Small intestine (tissue), 7 donors: Measurements from ENCODE around the gene SLIT3. TPM values are rescaled to one million over a fixed set of nuclear protein-coding genes. Genes with fewer than 3 reads are reported as not detected.

Experiments
- DNase-seq, 2 donors: peaks; one replicate each; pipeline versions ENCODE4 v3.0.0 to v3.0.0-alpha.2; 2013
- FAIRE-seq: peaks from 2 replicates; lab custom pipeline; 2012; peaks lifted over from hg19 to GRCh38; lab: Jason Lieb, UNC
- H3K27ac ChIP-seq, 3 donors: one replicate each; pipeline ENCODE4 v1.5.1; 2013; ENCODE audit warnings: low read length in 2 of 3, mild to moderate bottlenecking in 2 of 3, control low read depth in 1 of 3, inconsistent platforms in 1 of 3, low read depth in 1 of 3, moderate library complexity in 1 of 3
- H3K27me3 ChIP-seq, 3 donors: one replicate each; pipeline ENCODE4 v1.6.1; 2013; ENCODE audit warnings: low read length in 3 of 3, inconsistent platforms in 1 of 3; ENCODE audit not compliant: control insufficient read depth in 3 of 3, insufficient read depth in 3 of 3
- H3K36me3 ChIP-seq, 3 donors: one replicate each; pipeline ENCODE4 v1.6.1; 2013; ENCODE audit warnings: low read length in 3 of 3, inconsistent platforms in 1 of 3, low read depth in 1 of 3, mild to moderate bottlenecking in 1 of 3, moderate library complexity in 1 of 3; ENCODE audit not compliant: control insufficient read depth in 3 of 3, insufficient read depth in 2 of 3
- H3K4me1 ChIP-seq, 3 donors: one replicate each; pipeline ENCODE4 v1.6.1; 2013; ENCODE audit warnings: low read length in 2 of 3, inconsistent platforms in 1 of 3, low read depth in 1 of 3, mild to moderate bottlenecking in 1 of 3, moderate library complexity in 1 of 3; ENCODE audit not compliant: control insufficient read depth in 3 of 3, insufficient read depth in 2 of 3
- H3K4me3 ChIP-seq, 3 donors: one replicate each; pipeline ENCODE4 v1.5.1; 2013; ENCODE audit warnings: low read length in 3 of 3, control low read depth in 1 of 3, inconsistent platforms in 1 of 3, low read depth in 1 of 3, mild to moderate bottlenecking in 1 of 3, moderate library complexity in 1 of 3
- H3K9me3 ChIP-seq, 2 donors: one replicate each; pipeline ENCODE4 v1.6.1; 2013; ENCODE audit warnings: low read depth in 1 of 2, low read length in 1 of 2; ENCODE audit not compliant: control insufficient read depth in 2 of 2, insufficient read depth in 1 of 2
- WGBS, 3 donors: extraction: QIAGEN DNeasy Blood & Tissue Kit; methylation state at CpG; one replicate each; pipeline ENCODE4 v1.1.7; 2013; 5-methylcytosine and 5-hydroxymethylcytosine counted together
- polyA plus RNA-seq, 4 donors: library from polyadenylated mRNA; stranded (reverse) in 3 of 4; unstranded in 1 of 4; fragments of 200-250 nt in 3 of 4; fragments of 120-200 nt in 1 of 4; gene quantifications; one replicate each; pipeline versions ENCODE4 v1.2.1 to v1.2.3, GENCODE V29; 2013
- donor health status: healthy with polysubstance abuse.
- donor health status: control.
- donor health status: control.
- donor health status: Bipolar disorder and iron deficiency.
- donor health status: healthy.

SLIT3 gene
- polyA plus RNA-seq, 4 donors, result 0.27 to 5.5 (median 5.3) TPM; not detected in 1

DNA sequence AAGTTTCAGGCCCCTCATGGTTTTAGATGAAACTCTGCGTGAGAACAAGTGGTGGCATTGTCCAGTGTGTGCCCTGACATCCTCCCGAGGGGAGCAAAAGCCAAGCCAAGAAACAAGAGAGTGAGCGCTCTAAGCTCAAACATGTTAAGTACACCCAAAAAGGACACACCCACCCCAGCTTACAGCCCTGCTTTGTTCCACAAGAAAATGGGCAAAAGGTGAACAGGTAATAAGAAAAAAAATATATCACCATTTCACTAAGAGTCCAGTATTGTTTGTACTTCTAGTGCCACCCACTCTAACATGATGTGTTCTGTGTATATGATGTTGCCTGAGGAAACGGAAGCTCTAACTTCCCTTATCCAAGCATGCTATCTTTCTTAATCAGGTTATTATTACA, 278.2 kb downstream of the SLIT3 start:
- no peaks in the 10 kb centered on the region for H3K36me3 ChIP-seq
- FAIRE-seq (no peak), DNase-seq (no peak)
- 62 to 84% (median 73%) methylated on average over 4 of the region's 4 CpGs for WGBS, 3 donors
- H3K27ac ChIP-seq, result no peak overlapping the region
- peaks cover 0 to 5% (median 2%) of the 10 kb centered on the region in 3 donors for H3K27me3 ChIP-seq
- H3K4me1 ChIP-seq, result no peaks in the 10 kb centered on the region
- no peak overlapping the region for H3K4me3 ChIP-seq
- H3K9me3 ChIP-seq, result peaks cover 0 to 2% of the 10 kb centered on the region in 2 donors

DNA sequence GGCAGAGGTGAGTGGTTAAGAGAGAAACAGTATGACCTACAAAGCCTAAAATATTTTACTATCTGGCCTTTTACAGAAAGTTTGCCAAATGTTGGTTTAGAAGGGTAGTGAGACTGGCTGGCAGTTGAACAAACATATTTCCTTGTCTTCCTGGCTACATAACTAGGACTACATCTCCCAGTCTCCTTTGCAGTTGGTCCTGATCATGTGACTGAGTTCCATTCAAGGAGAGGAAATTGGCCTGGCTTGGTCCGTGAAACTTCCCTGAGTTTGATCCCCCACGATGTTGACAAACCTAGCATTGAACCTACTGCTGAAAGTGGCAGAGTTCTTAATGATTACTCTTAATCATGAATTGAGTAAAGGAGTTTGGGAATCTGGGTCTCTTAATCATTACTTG, 280.8 kb downstream of the SLIT3 start:
- FAIRE-seq (no peak), DNase-seq (peak; percentile 25 to 49)
- Histone ChIP-seq H3K4me1 (no peaks in the 10 kb centered on the region), H3K27ac (no peak overlapping the region), H3K36me3 (no peaks in the 10 kb centered on the region), H3K9me3 (no peaks in the 10 kb centered on the region), H3K27me3 (peaks cover 0 to 5% (median 2%) of the 10 kb centered on the region in 3 donors), H3K4me3 (no peak overlapping the region)
- WGBS, 3 donors, result 17 to 30% (median 29%) methylated on average over 2 of the region's 2 CpGs

DNA sequence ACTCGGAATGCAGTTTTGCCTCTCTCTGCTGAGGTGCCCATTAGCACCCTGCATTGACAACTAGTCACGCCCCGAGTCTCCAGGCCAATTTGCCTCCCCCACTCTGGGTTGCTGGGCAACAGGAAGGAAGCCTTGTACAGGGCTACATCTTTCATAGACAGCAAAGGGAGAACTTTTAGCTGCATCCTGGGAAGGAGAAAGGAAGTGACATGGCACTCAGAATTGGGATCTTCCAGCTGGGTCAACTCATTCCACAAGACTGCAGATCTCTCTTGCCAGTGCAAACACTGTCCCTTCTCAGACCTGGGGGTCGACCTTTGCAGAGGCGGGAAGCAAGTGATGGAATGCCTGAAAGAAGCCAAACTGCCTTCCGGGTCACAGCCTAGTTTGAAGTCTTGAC, 282.0 kb downstream of the SLIT3 start:
- Histone ChIP-seq H3K4me1 (no peaks in the 10 kb centered on the region), H3K27ac (no peak overlapping the region), H3K27me3 (peaks cover 0 to 5% (median under 1%) of the 10 kb centered on the region in 3 donors), H3K9me3 (no peaks in the 10 kb centered on the region), H3K36me3 (no peaks in the 10 kb centered on the region), H3K4me3 (no peak overlapping the region)
- 37 to 56% (median 49%) methylated on average over 6 of the region's 6 CpGs for WGBS, 3 donors
- FAIRE-seq (no peak), DNase-seq (no peak)

DNA sequence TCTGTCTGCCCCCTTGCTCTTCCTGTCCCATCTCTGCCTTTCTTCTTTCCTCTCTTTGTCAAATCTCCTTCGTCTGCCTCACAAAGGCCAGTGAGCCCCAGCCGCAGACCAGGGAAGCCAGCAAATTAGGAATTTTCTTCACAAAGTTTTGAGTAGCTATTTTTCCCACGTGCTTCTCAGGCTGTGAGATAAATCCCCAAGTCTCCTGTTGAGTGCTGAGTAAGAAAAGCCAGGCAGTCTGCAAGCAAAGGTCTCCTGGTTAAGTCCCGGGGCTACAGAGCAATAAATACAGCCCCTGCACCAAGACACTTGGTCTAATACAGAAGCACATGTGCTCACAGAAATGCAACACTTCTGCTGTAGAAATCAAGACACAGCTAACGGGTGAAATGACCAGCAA, 284.9 kb downstream of the SLIT3 start:
- H3K9me3 ChIP-seq, result no peaks in the 10 kb centered on the region
- WGBS, 3 donors, result 59 to 68% (median 66%) methylated on average over 5 of the region's 5 CpGs
- no peak overlapping the region for H3K4me3 ChIP-seq
- H3K27me3 ChIP-seq, result peaks cover 0 to 5% (median 0%) of the 10 kb centered on the region in 3 donors
- no peak for DNase-seq
- no peak overlapping the region for H3K27ac ChIP-seq
- no peak for FAIRE-seq
- no peaks in the 10 kb centered on the region for H3K36me3 ChIP-seq
- H3K4me1 ChIP-seq, result no peaks in the 10 kb centered on the region

DNA sequence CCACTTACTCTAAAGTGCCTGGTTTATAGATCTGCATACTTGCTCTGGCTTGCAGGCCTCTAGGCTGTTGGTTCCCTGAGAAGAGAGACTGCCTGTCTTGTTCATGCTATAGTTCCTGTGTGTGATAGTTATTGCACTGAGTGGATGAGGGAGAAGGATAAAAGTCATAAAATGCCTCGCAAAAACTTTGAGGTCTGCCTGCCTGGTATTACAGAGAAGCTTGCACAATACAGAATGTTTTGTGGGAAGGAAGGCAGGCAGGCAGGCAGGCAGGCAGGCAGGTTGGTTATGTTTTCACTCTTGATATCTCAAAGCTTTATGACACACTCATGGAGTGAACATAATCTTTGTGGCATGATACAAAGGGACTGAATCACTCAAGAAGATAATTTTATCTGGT, 287.1 kb downstream of the SLIT3 start:
- DNase-seq, result no peak
- 32 to 53% (median 39%) methylated on average over 1 of the region's 1 CpG for WGBS, 3 donors
- no peak overlapping the region for H3K27ac ChIP-seq
- H3K4me3 ChIP-seq, result no peak overlapping the region
- peaks cover 0 to 4% (median 0%) of the 10 kb centered on the region in 3 donors for H3K27me3 ChIP-seq
- no peak for FAIRE-seq
- no peaks in the 10 kb centered on the region for H3K36me3 ChIP-seq
- H3K4me1 ChIP-seq, result no peaks in the 10 kb centered on the region
- no peaks in the 10 kb centered on the region for H3K9me3 ChIP-seq

DNA sequence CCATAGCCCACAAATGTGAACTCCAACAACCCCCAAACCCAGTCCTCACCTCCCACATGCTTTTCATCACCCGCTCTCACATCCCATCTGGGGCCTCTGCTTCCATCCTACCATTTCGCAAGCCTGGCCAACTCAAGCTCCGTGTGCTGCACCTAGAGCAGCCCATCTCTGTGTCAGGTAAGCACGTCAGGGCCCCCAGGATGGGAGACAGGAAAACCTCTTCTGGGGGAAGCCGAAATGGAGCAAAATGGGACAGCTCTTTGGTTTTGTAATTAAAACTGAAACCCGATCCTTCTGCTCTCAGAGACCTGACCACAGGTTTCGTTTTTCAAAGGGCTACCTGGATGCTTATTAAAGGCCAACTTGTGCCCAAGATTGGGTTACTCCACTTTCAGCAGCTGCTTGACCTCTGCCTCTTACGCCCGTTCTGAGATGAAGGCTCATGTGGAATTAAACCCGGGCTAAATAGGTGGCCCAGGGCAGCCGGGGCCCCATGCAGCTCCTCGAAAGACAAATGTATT, 287.7 kb downstream of the SLIT3 start:
- no peaks in the 10 kb centered on the region for H3K27me3 ChIP-seq
- DNase-seq (no peak), FAIRE-seq (no peak)
- H3K9me3 ChIP-seq, result no peaks in the 10 kb centered on the region
- H3K4me3 ChIP-seq, result no peak overlapping the region
- WGBS, 3 donors, result 74 to 79% (median 75%) methylated on average over 12 of the region's 12 CpGs
- no peak overlapping the region for H3K27ac ChIP-seq
- no peaks in the 10 kb centered on the region for H3K4me1 ChIP-seq
- no peaks in the 10 kb centered on the region for H3K36me3 ChIP-seq

DNA sequence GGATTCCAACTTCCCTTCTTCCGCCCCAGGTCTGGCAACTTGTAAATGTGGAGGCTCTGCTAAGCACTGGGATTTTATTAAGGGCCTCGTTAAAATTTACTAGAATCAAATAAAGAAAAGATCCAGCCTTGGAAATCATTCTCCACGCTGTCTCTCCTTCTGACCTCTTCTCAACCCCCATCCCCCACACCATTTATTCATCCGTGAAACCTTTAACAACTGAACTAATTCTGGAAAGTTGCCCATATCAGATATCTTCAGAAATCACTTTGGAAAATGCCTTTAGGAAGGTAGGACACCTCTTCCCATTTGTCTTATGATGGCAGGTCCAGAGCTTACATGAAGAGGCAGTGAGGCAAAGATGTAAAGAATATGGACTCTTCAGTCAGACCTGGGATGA, 288.5 kb downstream of the SLIT3 start:
- no peak overlapping the region for H3K27ac ChIP-seq
- H3K27me3 ChIP-seq, result no peaks in the 10 kb centered on the region
- no peak for DNase-seq
- H3K36me3 ChIP-seq, result no peaks in the 10 kb centered on the region
- H3K4me3 ChIP-seq, result no peak overlapping the region
- no peaks in the 10 kb centered on the region for H3K4me1 ChIP-seq
- H3K9me3 ChIP-seq, result no peaks in the 10 kb centered on the region
- 45 to 61% (median 58%) methylated on average over 4 of the region's 4 CpGs for WGBS, 3 donors
- no peak for FAIRE-seq

DNA sequence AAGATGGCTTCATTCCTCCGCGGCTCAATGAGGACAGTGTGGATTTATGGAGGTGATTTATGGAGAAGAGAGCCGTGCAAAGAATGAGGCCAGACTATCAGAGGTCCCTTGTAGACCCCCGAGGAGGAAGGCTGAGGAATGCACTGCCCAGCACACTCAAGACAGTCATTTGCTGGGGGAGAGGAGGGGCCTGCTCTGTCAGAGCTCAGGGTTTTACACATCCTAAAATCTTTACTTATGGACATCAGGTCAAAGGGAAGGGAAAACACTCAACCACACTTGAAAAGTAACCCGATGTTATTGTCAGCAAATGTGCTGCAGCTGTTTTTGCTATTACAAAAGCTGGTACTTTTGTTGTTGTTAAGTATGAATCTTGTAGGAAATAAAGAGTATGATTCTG, 289.5 kb downstream of the SLIT3 start:
- no peaks in the 10 kb centered on the region for H3K9me3 ChIP-seq
- H3K27ac ChIP-seq, result no peak overlapping the region
- FAIRE-seq, result no peak
- WGBS, 3 donors, result 69 to 76% (median 72%) methylated on average over 5 of the region's 5 CpGs
- no peak for DNase-seq
- H3K4me3 ChIP-seq, result no peak overlapping the region
- H3K4me1 ChIP-seq, result no peaks in the 10 kb centered on the region
- no peaks in the 10 kb centered on the region for H3K27me3 ChIP-seq
- no peaks in the 10 kb centered on the region for H3K36me3 ChIP-seq

DNA sequence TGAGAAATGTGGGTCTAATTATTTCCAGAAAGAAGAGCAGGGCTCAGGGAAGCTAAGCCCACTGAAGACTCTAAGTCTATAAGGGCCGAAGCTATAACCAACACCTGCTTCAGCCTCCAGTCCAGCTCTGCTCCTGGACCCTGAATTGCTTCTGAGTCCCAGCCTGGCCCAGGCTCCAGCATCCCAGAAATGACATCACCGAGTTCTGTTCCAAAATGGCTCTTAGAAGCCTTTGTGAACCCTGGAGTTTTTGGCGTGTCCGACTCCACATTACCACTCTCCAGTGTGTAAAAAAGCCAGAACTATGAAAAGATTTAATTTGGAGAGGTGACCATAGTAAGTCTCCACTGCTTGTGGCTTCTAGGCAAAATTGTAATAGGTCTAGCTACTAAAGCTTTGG, 289.9 kb downstream of the SLIT3 start:
- H3K27ac ChIP-seq, result no peak overlapping the region
- 70 to 89% (median 78%) methylated on average over 4 of the region's 4 CpGs for WGBS, 3 donors
- no peaks in the 10 kb centered on the region for H3K9me3 ChIP-seq
- no peak for FAIRE-seq
- no peak overlapping the region for H3K4me3 ChIP-seq
- no peaks in the 10 kb centered on the region for H3K27me3 ChIP-seq
- no peak for DNase-seq
- no peaks in the 10 kb centered on the region for H3K4me1 ChIP-seq
- no peaks in the 10 kb centered on the region for H3K36me3 ChIP-seq
